Omental fat pad (tissue), 4 donors: ENCODE results near the gene PKNOX2. TPM values are rescaled to one million over a fixed set of nuclear protein-coding genes. Genes with fewer than 3 reads are reported as not detected.

Experiments
- ATAC-seq: fragments of 150-250 bp; one replicate; pipeline ENCODE4 v1.9.1; 2016; ENCODE audit warnings: mild to moderate bottlenecking, moderate library complexity; ENCODE audit not compliant: low FRiP score
- DNase-seq: peaks from one replicate; pipeline ENCODE4 v3.0.0-alpha.2; 2019; ENCODE audit warnings: low spot score
- total RNA-seq, 4 donors: library from RNA; depleted of rRNA; stranded (reverse); fragments of >200 nt; gene quantifications; one replicate each; pipeline ENCODE4 v1.1.0, GENCODE V29; 2016
- TF ChIP-seq, protein P1 (sequence below), 3 donors: fragments of 450-650 bp; IDR thresholded peaks; one replicate each; pipeline ENCODE4 v1.5.1; 2016 to 2017; ENCODE audit warnings: antibody characterized with exemption in 3 of 3, mild to moderate bottlenecking in 3 of 3, moderate library complexity in 2 of 3

Gene PKNOX2
- total RNA-seq, 4 donors from 2014 or later = 0.19 to 2.7 (median 0.82) TPM

DNA sequence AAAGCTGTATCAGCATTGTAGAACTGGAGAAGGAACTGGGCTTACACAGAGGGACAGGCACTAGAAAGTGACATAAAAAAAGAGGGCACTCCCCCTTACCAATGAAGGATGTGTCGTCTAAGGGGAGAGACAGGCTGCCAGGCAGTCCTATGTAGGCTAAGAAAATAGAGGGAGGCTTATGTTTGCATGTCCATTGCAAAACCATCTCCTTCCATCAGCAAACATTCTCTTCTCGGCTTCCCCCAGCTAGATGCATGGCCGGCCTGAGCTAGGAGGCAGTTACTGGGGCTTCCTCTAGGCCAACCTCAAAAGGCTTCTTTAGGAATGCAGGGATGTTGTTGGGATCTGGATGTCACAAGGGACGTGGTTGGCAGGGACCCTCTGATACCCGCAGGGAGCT is 139.1 kb downstream of the PKNOX2 start:
- DNase-seq (no peak), ATAC-seq (no peak)
- TF ChIP-seq, protein P1, sequence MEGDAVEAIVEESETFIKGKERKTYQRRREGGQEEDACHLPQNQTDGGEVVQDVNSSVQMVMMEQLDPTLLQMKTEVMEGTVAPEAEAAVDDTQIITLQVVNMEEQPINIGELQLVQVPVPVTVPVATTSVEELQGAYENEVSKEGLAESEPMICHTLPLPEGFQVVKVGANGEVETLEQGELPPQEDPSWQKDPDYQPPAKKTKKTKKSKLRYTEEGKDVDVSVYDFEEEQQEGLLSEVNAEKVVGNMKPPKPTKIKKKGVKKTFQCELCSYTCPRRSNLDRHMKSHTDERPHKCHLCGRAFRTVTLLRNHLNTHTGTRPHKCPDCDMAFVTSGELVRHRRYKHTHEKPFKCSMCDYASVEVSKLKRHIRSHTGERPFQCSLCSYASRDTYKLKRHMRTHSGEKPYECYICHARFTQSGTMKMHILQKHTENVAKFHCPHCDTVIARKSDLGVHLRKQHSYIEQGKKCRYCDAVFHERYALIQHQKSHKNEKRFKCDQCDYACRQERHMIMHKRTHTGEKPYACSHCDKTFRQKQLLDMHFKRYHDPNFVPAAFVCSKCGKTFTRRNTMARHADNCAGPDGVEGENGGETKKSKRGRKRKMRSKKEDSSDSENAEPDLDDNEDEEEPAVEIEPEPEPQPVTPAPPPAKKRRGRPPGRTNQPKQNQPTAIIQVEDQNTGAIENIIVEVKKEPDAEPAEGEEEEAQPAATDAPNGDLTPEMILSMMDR (IDR thresholded peaks at IDR 0.05) = no peak

DNA sequence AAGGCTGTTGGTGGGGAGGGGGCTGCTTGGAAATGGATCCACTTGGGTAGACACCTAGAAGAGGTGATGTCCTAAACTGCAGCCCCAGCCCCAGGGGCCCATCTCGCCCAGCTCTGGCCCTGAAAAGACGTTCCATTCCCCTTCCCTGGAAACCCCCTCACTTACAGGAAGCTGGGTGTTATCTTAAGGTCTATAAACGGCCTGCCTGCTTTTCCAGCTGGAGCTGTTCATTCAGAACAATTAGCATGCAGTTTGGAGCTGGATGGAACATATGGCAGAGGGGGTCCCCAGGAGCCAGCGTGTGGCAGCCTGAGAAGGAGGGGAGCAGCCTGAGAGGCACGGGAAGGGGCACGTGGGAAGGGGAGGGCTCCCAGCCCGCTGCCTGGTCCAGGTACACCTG is 139.6 kb downstream of the PKNOX2 start:
- ATAC-seq (no peak), DNase-seq (no peak)
- TF ChIP-seq, protein P1 (IDR thresholded peaks at IDR 0.05) = no peak

DNA sequence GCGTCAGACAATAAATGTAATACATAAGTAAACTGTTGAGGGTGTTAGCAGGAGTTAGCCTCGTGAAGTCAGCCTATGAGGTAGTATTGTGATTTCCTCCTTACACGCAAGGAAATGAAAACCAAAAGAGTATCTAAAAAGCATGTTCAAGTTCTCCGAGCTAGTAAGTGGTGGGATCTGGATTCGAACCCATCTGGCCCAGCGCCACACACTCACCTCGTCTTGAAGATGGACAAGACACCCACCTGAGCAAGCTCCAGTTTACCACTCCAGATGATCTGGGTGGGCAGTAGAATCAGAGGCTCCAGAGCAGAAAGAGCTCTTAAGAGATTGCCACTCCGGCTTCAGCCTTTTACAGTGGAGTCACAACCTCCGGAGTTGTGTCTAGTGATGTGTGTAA is 140.3 kb downstream of the PKNOX2 start:
- TF ChIP-seq, protein P1 (IDR thresholded peaks at IDR 0.05) = no peak
- ATAC-seq = no peak
- no peak for DNase-seq

DNA sequence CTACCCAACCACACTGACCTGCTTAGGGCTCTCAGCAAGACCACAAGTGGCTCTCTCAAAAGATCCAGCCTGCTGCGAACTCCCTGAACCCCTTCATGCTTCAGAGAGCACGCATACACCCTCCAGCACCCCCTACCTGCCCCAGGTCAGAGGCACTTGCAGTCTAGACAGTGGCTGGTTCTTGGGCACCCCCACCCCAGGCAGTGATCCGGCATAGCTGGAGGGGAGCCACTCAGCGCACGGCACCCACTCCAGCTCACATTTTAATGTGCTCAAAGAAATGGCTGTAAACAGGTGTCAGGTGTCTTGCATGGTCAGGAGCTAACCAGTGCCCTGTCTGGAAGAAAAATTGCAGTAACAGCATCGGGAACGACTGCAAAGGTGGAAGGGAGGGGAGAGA is 140.8 kb downstream of the PKNOX2 start:
- ATAC-seq (no peak), DNase-seq (no peak)
- TF ChIP-seq, protein P1 (IDR thresholded peaks at IDR 0.05) = no peak

DNA sequence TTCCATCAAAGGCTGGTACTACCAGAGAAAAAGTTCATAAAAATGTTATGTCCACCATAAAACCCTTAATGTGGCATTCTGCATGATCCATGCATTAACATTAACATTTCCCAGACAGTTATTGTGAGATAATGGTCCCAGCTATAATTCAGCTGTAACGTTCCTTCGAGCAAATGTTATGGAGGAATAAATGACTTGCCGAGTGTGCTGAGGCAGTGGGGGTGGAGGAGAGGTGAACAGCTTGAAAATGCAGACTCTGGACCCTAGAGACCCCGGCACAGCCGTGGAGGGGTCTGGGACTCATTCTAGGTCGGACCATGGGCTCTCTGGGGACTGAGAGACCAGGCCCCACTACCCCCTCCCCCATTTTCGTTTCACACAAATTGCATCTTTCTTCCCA is 141.9 kb downstream of the PKNOX2 start:
- DNase-seq (no peak), ATAC-seq (no peak)
- TF ChIP-seq, protein P1 (IDR thresholded peaks at IDR 0.05) = no peak

DNA sequence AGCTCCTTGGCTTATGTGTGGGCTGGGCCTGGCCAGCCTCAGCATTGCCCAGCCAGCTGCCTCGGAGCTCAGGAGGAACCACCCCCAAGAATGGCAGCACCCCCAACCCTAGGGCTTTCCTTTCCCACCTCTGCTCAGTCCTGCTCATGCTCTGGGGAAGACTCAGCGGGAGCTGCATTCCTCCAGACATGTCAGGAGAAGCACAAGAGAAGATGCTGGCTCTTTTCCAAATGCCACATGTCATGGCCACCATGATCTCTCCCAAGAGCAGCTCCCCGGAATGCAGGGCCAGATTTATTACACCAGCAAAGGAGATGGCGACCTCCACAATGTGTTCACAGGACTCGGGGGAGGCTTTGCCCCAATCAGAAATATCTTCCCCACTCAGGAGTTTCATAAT is 143.7 kb downstream of the PKNOX2 start:
- TF ChIP-seq, protein P1 (IDR thresholded peaks at IDR 0.05) = no peak

DNA sequence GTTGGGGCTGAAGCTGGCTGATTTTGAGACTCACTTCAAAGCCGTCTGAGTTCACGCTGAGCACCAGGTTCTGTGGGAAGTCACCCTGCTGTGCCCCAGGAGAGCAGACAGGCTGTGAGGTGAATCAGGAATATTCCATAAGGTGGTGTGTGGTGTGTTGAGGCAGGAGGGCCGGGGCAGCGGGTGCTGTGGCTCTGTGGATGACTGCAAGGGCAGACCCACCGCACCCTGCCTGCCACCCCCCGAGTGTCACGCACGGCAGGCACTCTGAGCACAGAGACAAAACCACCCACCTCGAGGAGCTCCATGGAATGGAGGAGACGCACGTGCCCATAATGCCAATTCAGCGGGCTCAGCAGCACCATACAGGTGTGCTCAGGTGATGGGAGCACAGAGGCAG is 147.8 kb downstream of the PKNOX2 start:
- DNase-seq = no peak
- TF ChIP-seq, protein P1 (IDR thresholded peaks at IDR 0.05) = no peak
- ATAC-seq = no peak

More for the DNA sequence above, 143.7 kb downstream of the PKNOX2 start:
- DNase-seq (no peak), ATAC-seq (no peak)
